HEK293 (cell line): Measurements from ENCODE around the gene COQ8A.

Experiments
- CTCF ChIP-seq: fragments of 450-650 bp; formaldehyde crosslinking; IDR thresholded peaks from 2 replicates; pipeline ENCODE4 v1.5.1; 2016; ENCODE audit warnings: missing biosample characterization, missing genetic modification characterization
- YY1 ChIP-seq: fragments of 450-650 bp; formaldehyde crosslinking; IDR thresholded peaks from 2 replicates; pipeline ENCODE4 v1.5.1; 2018; ENCODE audit warnings: missing biosample characterization, missing genetic modification characterization
- ZNF580 ChIP-seq: fragments of 450-650 bp; formaldehyde crosslinking; IDR thresholded peaks from 2 replicates; pipeline ENCODE4 v1.5.1; 2016; ENCODE audit warnings: missing biosample characterization, missing genetic modification characterization
- ZNF624 ChIP-seq: fragments of 450-650 bp; formaldehyde crosslinking; IDR thresholded peaks from 2 replicates; pipeline ENCODE4 v1.5.1; 2017; ENCODE audit warnings: missing biosample characterization, missing genetic modification characterization

GRCh38 chr1:226950871-226951270, 10.8 kb downstream of the COQ8A start:
- TF ChIP-seq ZNF624 (tag by site-specific recombination), result no peak
- no peak for TF ChIP-seq CTCF (tag by site-specific recombination)
- no peak for TF ChIP-seq YY1 (tag by site-specific recombination)
- TF ChIP-seq ZNF580 (tag by site-specific recombination), result no peak
